K562 (cell line): ENCODE results near the gene KRT38.

Source experiments
- FOXP1 ChIP-seq: sonication (generic); formaldehyde crosslinking; IDR thresholded peaks from 2 replicates; pipeline ENCODE4 v1.8.0; 2022; ENCODE audit warnings: mild to moderate bottlenecking, missing genetic modification reagents
- IFI16 ChIP-seq: fragments of 250-450 bp; sonication (Bioruptor Pico); IDR thresholded peaks from 2 replicates; pipeline ENCODE4 v2.1.2; 2022; ENCODE audit warnings: mild to moderate bottlenecking, inconsistent platforms
- POLR2A ChIP-seq: fragments of 450-650 bp; conservative IDR thresholded peaks from 2 replicates; pipeline ENCODE4 v1.6.1; 2016
- POLR2AphosphoS5 ChIP-seq: IDR thresholded peaks from 2 replicates; pipeline ENCODE4 v1.6.1; 2011; ENCODE audit warnings: mild to moderate bottlenecking, low read depth, low read length, moderate library complexity; ENCODE audit not compliant: control insufficient read depth, insufficient read depth
- SREBF1 ChIP-seq: fragments of 150-350 bp; IDR thresholded peaks from 2 replicates; pipeline ENCODE4 v1.6.1; 2014; ENCODE audit warnings: antibody characterized with exemption, low read depth, low read length, borderline replicate concordance
- ZNF232 ChIP-seq: sonication (generic); formaldehyde crosslinking; IDR thresholded peaks from 2 replicates; pipeline ENCODE4 v1.8.0; 2022; ENCODE audit warnings: mild to moderate bottlenecking, missing genetic modification reagents
- ZNF354B ChIP-seq: fragments of 250-450 bp; sonication (Bioruptor Pico); IDR thresholded peaks from 2 replicates; pipeline ENCODE4 v1.4.0; 2020
- ZNF717 ChIP-seq: fragments of 250-450 bp; sonication (Bioruptor Pico); IDR thresholded peaks from 2 replicates; pipeline ENCODE4 v1.5.0; 2021
- TF ChIP-seq, protein P1 (sequence below): fragments of 450-650 bp; formaldehyde crosslinking; IDR thresholded peaks from 2 replicates; pipeline ENCODE4 v1.4.0; 2022; ENCODE audit warnings: missing genetic modification characterization
- TF ChIP-seq, protein P2 (sequence below), 3 experiments: IDR thresholded peaks in 2 of 3; conservative IDR thresholded peaks in 1 of 3; 2 replicates each; pipeline ENCODE4 v1.5.1; 2011 to 2012; ENCODE audit warnings: low read length in 3 of 3, mild to moderate bottlenecking in 3 of 3, control low read depth in 2 of 3, improper control_type of control experiment in 1 of 3, inconsistent platforms in 1 of 3, low read depth in 1 of 3, mixed read lengths in 1 of 3, moderate library complexity in 1 of 3; ENCODE audit not compliant: insufficient read depth in 2 of 3
- TF ChIP-seq, protein P3 (sequence below): sonication (generic); formaldehyde crosslinking; IDR thresholded peaks from 2 replicates; pipeline ENCODE4 v1.8.1; 2022; ENCODE audit warnings: missing genetic modification reagents
- TF ChIP-seq, protein P4 (sequence below), 2 experiments: fragments of 450-650 bp in 1 of 2; sonication (generic) in 1 of 2; formaldehyde crosslinking in 1 of 2; IDR thresholded peaks in 1 of 2; conservative IDR thresholded peaks in 1 of 2; 2 replicates each; pipeline versions ENCODE4 v1.6.1 to v1.8.1; 2016 to 2023; ENCODE audit warnings: mild to moderate bottlenecking in 2 of 2, moderate library complexity in 2 of 2, inconsistent platforms in 1 of 2, missing genetic modification reagents in 1 of 2
- TF ChIP-seq, protein P5 (sequence below): fragments of 250-450 bp; sonication (Bioruptor Pico); IDR thresholded peaks from 2 replicates; pipeline ENCODE4 v1.5.1; 2021; ENCODE audit warnings: mild to moderate bottlenecking
- TF ChIP-seq, protein P6 (sequence below): fragments of 200-800 bp; sonication (Bioruptor generic); IDR thresholded peaks from 2 replicates; pipeline ENCODE4 v1.6.1; 2016; ENCODE audit warnings: missing genetic modification characterization, missing compliant biosample characterization

DNA sequence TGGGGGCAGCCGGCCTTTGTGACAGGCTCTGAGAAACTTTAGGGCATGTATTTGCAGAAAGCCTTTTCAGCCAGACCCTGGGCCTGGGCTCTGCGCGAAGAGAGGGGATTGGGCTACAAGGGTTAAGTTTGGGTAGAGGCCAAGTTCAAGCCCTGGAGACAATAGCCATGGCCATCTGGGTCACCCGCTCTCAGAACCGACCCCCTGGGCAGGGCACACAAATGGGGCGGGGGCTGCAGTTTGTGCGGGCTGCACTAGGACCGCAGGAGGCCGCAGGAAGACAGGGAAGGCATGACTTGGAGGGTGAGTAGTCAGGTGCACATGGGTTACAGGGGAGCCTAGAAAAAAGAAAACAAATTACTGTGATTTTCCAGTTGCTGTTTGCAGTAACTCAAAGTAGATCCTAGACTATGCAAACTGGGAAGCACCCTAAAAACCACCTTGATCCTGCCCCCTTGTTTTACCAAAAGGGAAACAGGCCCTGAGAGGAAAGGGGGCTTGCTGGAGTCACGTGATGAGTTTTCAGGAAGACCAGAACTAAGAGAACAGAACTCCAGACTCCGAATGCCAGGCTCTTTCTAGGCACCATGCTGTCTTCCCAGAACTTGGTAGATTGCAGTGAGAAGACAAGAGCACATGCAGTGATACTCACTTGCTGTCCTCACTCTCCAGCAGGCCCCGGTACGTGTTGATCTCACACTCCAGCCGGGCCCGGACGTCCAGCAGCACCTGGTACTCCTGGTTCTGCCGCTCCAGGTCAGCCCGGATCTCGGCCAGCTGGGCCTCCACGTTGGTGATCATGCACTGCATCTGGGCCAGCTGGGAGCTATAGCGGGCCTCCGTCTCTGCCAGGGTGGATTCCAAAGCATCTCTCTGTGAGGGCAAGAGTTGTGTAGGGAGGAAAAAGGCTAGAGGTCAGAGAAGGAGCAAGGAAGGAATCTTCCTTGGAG lies 36.4 kb upstream of the KRT38 start:
- TF ChIP-seq, protein P1, sequence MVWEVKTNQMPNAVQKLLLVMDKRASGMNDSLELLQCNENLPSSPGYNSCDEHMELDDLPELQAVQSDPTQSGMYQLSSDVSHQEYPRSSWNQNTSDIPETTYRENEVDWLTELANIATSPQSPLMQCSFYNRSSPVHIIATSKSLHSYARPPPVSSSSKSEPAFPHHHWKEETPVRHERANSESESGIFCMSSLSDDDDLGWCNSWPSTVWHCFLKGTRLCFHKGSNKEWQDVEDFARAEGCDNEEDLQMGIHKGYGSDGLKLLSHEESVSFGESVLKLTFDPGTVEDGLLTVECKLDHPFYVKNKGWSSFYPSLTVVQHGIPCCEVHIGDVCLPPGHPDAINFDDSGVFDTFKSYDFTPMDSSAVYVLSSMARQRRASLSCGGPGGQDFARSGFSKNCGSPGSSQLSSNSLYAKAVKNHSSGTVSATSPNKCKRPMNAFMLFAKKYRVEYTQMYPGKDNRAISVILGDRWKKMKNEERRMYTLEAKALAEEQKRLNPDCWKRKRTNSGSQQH (CRISPR knock-in tag): no peak
- TF ChIP-seq, protein P2, sequence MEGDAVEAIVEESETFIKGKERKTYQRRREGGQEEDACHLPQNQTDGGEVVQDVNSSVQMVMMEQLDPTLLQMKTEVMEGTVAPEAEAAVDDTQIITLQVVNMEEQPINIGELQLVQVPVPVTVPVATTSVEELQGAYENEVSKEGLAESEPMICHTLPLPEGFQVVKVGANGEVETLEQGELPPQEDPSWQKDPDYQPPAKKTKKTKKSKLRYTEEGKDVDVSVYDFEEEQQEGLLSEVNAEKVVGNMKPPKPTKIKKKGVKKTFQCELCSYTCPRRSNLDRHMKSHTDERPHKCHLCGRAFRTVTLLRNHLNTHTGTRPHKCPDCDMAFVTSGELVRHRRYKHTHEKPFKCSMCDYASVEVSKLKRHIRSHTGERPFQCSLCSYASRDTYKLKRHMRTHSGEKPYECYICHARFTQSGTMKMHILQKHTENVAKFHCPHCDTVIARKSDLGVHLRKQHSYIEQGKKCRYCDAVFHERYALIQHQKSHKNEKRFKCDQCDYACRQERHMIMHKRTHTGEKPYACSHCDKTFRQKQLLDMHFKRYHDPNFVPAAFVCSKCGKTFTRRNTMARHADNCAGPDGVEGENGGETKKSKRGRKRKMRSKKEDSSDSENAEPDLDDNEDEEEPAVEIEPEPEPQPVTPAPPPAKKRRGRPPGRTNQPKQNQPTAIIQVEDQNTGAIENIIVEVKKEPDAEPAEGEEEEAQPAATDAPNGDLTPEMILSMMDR (IDR thresholded peaks at IDR 0.05 in 2 of 3, conservative IDR thresholded peaks at IDR 0.05 in 1 of 3; ENCODE audit: insufficient read depth in 2 of 3, low read depth in 1 of 3, low read length in 3 of 3): no peak
- TF ChIP-seq, protein P3, sequence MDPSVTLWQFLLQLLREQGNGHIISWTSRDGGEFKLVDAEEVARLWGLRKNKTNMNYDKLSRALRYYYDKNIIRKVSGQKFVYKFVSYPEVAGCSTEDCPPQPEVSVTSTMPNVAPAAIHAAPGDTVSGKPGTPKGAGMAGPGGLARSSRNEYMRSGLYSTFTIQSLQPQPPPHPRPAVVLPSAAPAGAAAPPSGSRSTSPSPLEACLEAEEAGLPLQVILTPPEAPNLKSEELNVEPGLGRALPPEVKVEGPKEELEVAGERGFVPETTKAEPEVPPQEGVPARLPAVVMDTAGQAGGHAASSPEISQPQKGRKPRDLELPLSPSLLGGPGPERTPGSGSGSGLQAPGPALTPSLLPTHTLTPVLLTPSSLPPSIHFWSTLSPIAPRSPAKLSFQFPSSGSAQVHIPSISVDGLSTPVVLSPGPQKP (CRISPR knock-in tag): no peak
- TF ChIP-seq POLR2A (no peak), IFI16 (no peak), ZNF717 (CRISPR knock-in tag) (no peak), ZNF354B (CRISPR knock-in tag) (no peak), ZNF232 (CRISPR knock-in tag) (no peak), FOXP1 (CRISPR knock-in tag) (no peak), POLR2AphosphoS5 (no peak), SREBF1 (no peak)
- TF ChIP-seq, protein P4, sequence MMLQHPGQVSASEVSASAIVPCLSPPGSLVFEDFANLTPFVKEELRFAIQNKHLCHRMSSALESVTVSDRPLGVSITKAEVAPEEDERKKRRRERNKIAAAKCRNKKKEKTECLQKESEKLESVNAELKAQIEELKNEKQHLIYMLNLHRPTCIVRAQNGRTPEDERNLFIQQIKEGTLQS (IDR thresholded peaks at IDR 0.05): no peak
- TF ChIP-seq, protein P4 (CRISPR knock-in tag; conservative IDR thresholded peaks at IDR 0.05): no peak
- TF ChIP-seq, protein P5, sequence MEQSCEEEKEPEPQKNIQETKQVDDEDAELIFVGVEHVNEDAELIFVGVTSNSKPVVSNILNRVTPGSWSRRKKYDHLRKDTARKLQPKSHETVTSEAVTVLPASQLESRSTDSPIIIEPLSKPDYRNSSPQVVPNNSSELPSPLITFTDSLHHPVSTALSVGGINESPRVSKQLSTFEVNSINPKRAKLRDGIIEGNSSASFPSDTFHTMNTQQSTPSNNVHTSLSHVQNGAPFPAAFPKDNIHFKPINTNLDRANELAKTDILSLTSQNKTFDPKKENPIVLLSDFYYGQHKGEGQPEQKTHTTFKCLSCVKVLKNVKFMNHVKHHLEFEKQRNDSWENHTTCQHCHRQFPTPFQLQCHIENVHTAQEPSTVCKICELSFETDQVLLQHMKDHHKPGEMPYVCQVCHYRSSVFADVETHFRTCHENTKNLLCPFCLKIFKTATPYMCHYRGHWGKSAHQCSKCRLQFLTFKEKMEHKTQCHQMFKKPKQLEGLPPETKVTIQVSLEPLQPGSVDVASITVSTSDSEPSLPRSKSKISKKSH (CRISPR knock-in tag): no peak
- TF ChIP-seq, protein P6, sequence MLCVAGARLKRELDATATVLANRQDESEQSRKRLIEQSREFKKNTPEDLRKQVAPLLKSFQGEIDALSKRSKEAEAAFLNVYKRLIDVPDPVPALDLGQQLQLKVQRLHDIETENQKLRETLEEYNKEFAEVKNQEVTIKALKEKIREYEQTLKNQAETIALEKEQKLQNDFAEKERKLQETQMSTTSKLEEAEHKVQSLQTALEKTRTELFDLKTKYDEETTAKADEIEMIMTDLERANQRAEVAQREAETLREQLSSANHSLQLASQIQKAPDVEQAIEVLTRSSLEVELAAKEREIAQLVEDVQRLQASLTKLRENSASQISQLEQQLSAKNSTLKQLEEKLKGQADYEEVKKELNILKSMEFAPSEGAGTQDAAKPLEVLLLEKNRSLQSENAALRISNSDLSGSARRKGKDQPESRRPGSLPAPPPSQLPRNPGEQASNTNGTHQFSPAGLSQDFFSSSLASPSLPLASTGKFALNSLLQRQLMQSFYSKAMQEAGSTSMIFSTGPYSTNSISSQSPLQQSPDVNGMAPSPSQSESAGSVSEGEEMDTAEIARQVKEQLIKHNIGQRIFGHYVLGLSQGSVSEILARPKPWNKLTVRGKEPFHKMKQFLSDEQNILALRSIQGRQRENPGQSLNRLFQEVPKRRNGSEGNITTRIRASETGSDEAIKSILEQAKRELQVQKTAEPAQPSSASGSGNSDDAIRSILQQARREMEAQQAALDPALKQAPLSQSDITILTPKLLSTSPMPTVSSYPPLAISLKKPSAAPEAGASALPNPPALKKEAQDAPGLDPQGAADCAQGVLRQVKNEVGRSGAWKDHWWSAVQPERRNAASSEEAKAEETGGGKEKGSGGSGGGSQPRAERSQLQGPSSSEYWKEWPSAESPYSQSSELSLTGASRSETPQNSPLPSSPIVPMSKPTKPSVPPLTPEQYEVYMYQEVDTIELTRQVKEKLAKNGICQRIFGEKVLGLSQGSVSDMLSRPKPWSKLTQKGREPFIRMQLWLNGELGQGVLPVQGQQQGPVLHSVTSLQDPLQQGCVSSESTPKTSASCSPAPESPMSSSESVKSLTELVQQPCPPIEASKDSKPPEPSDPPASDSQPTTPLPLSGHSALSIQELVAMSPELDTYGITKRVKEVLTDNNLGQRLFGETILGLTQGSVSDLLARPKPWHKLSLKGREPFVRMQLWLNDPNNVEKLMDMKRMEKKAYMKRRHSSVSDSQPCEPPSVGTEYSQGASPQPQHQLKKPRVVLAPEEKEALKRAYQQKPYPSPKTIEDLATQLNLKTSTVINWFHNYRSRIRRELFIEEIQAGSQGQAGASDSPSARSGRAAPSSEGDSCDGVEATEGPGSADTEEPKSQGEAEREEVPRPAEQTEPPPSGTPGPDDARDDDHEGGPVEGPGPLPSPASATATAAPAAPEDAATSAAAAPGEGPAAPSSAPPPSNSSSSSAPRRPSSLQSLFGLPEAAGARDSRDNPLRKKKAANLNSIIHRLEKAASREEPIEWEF (CRISPR knock-in tag): no peak
